Amniotic epithelial cell (primary cell): ENCODE measurements around the gene TMEM220.
A peak's percentile ranks its signal among the peaks of the same experiment; 100 is the strongest.
"Not testable (repeated sequence)": the region's sequence is repeated elsewhere in the genome, so short reads cannot be mapped to it uniquely, and the experiment has no call there.

Experiments
- DNase-seq: peaks from one replicate; pipeline ENCODE4 v3.0.0-alpha.2; 2010; ENCODE audit warnings: low read depth

Gene TMEM220

GRCh38 chr17:10754861-10755591 is 25.2 kb upstream of the TMEM220 start:
- peak; percentile 13 for DNase-seq

GRCh38 chr17:10754109-10754508 is 24.3 kb upstream of the TMEM220 start:
- DNase-seq: peak; percentile 21

- no peak for DNase-seq
Measured at GRCh38 chr17:10752696-10753095, 22.9 kb upstream of the TMEM220 start.

- DNase-seq: no peak
Measured at GRCh38 chr17:10751563-10751962, 21.7 kb upstream of the TMEM220 start.

- no peak for DNase-seq
Measured at GRCh38 chr17:10750210-10750609, 20.4 kb upstream of the TMEM220 start.

- DNase-seq: no peak
Measured at GRCh38 chr17:10748531-10749181, 18.8 kb upstream of the TMEM220 start.

GRCh38 chr17:10745231-10745630 is 15.4 kb upstream of the TMEM220 start:
- peak; percentile 62 for DNase-seq

GRCh38 chr17:10744501-10745000 is 14.7 kb upstream of the TMEM220 start:
- DNase-seq: no peak

GRCh38 chr17:10743316-10744009 is 13.6 kb upstream of the TMEM220 start:
- DNase-seq: peak; percentile 51

GRCh38 chr17:10742431-10742830 is 12.6 kb upstream of the TMEM220 start:
- no peak for DNase-seq

GRCh38 chr17:10741416-10742135 is 11.8 kb upstream of the TMEM220 start:
- no peak for DNase-seq

GRCh38 chr17:10739386-10739785 is 9.6 kb upstream of the TMEM220 start:
- no peak for DNase-seq

- DNase-seq: no peak
Measured at GRCh38 chr17:10738521-10739258, 8.9 kb upstream of the TMEM220 start.

GRCh38 chr17:10737736-10738135 is 7.9 kb upstream of the TMEM220 start:
- DNase-seq: no peak

GRCh38 chr17:10737168-10737622 is 7.4 kb upstream of the TMEM220 start:
- DNase-seq: peak; percentile 58

- DNase-seq: no peak
Measured at GRCh38 chr17:10735821-10736220, 6.0 kb upstream of the TMEM220 start.

- DNase-seq: no peak
Measured at GRCh38 chr17:10735251-10735650, 5.4 kb upstream of the TMEM220 start.

GRCh38 chr17:10733666-10734065 is 3.8 kb upstream of the TMEM220 start:
- no peak for DNase-seq

GRCh38 chr17:10732121-10732520 is 2.3 kb upstream of the TMEM220 start:
- DNase-seq: not testable (repeated sequence)

GRCh38 chr17:10731408-10731879 is 1.6 kb upstream of the TMEM220 start:
- no peak for DNase-seq

GRCh38 chr17:10730247-10730646 is 424 bp upstream of the TMEM220 start:
- not testable (repeated sequence) for DNase-seq
